PC-3 (cell line): ENCODE measurements around the gene TGFB1.
"Not testable (repeated sequence)": the region's sequence is repeated elsewhere in the genome, so short reads cannot be mapped to it uniquely, and the experiment has no call there.

Experiments
- CTCF ChIP-seq: fragments of 300-600 bp; sonication (generic); conservative IDR thresholded peaks from 2 replicates; pipeline ENCODE4 v1.5.1; 2017; ENCODE audit warnings: antibody characterized with exemption, low read depth, mild to moderate bottlenecking, low read length
- EZH2 ChIP-seq: fragments of 300-600 bp; sonication (generic); IDR thresholded peaks from one replicate; pipeline ENCODE4 v1.6.1; 2017; ENCODE audit warnings: antibody characterized with exemption, mild to moderate bottlenecking, low read length; ENCODE audit not compliant: unreplicated experiment

GRCh38 chr19:41371119-41371518, 17.4 kb upstream of the TGFB1 start:
- not testable (repeated sequence) for TF ChIP-seq CTCF, EZH2
